Left colon (tissue), 2 donors: ENCODE data around the gene TGIF2. TPM values are rescaled to one million over a fixed set of nuclear protein-coding genes. Genes with fewer than 3 reads are reported as not detected.

Source experiments
- ATAC-seq: fragments of 200-7000 bp; cut with Tn5 transposase; one replicate; pipeline ENCODE4 v1.9.1; 2020; ENCODE audit warnings: mild to moderate bottlenecking, moderate library complexity
- DNase-seq, 2 donors: peaks; one replicate each; pipeline ENCODE4 v3.0.0-alpha.2; 2020
- intact Hi-C, 2 donors: fragments of 100-400 bp; cut with DNase I in 1 of 2; cut with micrococcal nuclease in 1 of 2; formaldehyde crosslinking; loops; one replicate each; pipeline versions ENCODE4 v1.11.2 to v1.14.0; 2022; cut with DNase I, micrococcal nuclease
- total RNA-seq, 2 donors: library from RNA; stranded (reverse); fragmentation: NEBNext Ultra II Directional; extraction: Animal tissue kit (Norgen Biotek cat#: 25700); gene quantifications; one replicate each; pipeline ENCODE4 v1.2.1, GENCODE V29; 2021
- donor health status: DM: no; HTN: no; CAD: no.
- donor health status: DM: yes; HTN: yes; CAD: no.

Gene TGIF2
- total RNA-seq, 2 donors from 2014 or later = 4.8 to 4.9 TPM

DNA sequence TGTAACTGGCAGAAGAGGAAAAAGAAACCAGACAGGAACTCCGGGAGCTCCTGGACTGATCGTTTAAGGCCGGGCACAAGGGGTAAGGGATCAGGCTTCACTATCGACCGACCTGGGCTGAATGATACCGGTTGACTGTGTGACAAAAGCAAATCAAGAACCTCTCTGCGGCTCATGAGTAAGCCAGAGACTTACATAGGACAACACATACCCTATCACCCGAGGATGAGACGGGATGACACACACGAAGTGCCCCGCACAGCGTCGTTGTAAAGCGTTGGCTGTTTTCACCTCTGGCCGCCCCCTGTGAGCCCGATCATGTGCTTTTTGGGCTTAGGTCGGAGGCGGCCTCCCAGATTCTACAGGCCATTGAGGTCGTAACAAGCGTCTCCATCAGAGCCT, 695 bp upstream of the TGIF2 start:
- intact Hi-C loops = no loop called here
- ATAC-seq (peak; percentile 15), DNase-seq (peak in 1 of 2 donors; percentile 30)

DNA sequence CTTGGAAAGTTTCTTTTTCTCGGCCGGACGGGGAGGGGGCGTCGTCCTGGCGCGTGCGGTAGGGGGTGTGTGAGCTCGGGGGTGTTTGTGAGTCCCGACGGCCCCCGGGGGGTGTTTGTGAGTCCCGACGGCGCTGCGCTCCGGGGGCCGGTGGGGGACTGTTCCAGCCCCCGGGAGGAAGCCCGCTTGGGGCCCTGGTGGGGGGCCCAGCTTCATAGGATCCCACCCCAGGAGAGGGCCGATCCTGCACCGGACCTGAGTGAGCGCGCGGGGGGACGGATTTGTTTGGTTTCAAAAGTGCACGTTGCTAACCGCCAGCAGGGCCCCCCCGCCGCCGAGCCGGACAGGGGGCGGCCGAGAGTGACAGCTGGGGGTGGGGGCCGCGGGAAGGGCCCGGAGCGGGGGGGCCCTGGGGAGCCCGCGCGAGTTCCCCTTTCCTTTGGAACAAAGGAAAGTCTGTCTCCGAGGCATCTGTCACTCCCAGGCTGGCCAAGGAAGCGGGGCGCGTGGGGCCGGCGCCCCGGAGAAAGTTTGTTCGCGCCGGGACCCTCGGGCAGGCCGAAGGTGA, 485 bp downstream of the TGIF2 start:
- ATAC-seq = peak; percentile 42
- peak; percentile 31 to 63 for DNase-seq
- intact Hi-C loops = no loop called here

DNA sequence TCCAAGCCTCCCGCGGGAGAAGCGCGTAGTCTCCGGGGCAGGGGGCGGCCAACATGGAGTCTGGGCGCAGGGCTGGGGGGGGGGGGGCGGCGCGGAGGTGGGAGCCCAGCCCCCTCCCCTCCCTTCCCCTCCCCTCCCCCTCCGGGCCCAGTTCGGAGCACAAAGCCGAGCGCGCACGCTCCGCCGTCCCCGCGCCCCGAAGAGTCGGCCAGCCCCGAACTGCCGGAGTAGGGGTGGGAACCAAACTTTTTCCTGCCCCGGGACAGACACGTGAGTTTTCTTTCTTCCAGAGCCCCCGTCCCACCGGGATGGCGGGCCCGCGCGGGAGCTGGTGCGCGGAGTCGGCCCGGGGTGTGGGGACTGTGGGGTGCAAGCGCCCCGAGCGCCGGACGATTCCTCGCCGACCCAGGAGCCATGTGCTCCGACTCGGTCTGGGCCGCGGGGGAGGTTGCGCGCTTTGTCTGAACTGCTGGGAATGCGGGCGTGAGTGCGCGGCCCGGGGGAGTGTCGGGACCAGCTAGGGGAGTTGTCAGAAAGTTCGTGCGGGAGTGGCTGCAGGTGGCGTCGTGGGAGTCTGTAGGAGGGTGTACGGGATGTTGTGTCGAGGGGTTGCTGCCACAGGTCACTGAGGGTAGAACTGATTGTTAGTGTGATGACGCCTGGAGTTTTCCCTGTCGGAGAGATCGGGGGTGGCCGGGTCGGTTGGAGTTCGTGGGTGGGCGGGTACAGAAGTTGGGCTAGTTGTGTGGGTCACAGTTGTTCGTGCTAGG, 1.2 kb downstream of the TGIF2 start:
- peak; percentile 60 for ATAC-seq
- peak; percentile 53 to 61 for DNase-seq
- intact Hi-C loops = no loop called here

DNA sequence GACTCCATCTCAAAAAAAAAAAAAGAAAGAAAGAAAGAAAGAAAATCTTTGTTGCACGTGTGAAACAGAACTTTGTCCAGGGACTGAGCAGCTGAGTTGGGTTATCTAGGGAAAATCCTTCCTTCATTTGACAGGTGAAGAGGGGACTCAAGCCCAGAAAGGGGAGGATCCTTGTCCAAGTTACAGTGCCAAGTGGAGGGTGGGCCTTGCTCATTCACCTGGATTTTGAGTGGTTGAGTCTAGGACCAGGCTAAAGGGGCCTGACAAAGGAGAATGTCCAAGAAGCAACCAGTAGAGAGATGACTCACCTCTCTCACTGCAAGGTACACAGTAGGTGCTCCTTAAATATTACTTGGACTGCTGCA, 2.7 kb downstream of the TGIF2 start:
- intact Hi-C loops = no loop called here
- no peak for DNase-seq

DNA sequence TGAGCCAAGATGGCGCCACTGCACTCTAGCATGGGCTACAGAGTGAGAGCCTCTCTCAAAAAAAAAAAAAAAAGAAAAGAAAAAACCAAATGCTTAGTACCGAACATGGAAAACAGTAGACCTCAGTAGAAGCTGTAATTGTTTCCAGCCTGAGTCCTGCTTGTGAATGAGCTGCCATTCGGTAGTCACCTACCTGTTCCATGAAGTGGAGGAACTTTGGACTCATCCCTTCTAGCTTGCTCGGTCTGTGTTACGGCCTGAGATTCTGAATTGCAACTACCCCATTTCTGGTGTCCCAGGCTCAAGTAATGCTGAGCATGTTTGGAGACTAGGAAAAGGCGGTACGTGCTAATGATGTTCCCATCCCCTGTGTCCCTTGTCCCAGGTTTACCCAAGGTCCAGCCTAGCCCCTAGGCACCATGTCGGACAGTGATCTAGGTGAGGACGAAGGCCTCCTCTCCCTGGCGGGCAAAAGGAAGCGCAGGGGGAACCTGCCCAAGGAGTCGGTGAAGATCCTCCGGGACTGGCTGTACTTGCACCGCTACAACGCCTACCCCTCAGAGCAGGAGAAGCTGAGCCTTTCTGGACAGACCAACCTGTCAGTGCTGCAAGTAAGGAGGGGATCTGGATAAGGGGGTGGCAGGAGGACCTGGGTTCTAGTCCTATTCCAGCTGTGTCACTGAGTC, 5.1 kb downstream of the TGIF2 start:
- intact Hi-C loops = no loop called here
- DNase-seq (no peak), ATAC-seq (no peak)

More for the DNA sequence above, 2.7 kb downstream of the TGIF2 start:
- no peak for ATAC-seq

DNA sequence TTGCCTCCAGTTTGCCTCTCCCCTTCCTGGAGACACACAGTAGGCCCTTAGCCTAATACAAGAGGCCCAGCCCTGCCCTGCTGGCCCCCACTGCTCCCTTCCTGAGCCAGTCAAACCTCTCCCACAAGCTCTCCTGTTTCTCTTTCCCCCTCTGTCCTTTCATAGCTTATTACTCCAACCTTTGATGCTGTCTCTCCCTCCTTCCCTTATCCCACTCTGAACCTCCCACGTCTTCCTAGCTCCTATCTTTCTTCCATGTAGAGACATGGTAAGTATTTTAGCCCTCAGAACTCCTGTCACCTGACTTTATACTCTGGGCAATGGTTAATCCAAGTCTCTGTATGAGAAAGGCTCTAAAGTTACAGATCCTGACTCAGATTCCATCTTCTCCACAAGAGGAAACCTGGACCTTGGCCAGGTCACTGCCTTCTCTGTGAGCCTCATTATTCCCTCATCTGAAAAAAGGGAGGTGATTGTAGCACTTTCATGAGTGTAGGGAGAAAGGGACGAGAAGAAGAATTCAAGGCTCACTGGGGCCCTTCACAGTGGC, 6.7 kb downstream of the TGIF2 start:
- no peak for ATAC-seq
- no peak for DNase-seq
- intact Hi-C loops = no loop called here

DNA sequence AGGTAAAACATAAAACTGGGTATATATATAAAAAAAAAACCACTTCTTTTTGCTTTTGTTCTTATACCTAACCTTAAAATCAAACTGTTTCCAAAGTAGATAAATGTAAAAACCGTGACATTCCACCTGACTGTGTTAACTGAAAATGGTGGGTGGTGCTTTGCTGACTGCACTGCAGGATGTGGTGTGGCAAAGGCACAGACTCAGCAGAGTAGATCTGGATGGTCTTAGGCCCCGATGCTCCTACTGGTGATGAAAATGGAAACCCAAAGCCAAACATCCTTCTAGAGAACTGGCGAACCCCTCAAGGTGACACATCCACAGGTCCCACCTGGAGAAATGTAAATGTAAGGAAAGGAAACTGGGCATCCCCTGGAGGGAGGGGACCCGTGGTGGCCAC, 8.9 kb downstream of the TGIF2 start:
- ATAC-seq = no peak
- intact Hi-C loops = no loop called here
- no peak for DNase-seq

DNA sequence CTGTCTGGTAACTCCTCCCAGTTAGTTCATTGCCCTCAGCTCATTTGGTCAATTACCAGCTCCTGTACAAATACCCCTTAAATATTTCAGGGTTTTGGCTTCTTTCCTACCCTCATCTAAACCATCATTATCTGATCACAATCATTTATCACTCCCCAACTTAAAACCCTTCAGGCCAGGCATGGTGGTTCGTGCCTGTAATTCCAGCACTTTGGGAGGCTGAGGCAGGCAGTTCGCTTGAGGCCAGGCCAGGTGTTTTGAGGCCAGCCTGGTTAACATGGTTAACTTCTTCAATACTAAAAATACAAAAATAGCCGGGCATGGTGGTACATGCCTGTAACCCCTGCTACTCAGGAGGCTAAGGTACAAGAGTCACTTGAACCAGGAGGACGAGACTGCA, 9.4 kb downstream of the TGIF2 start:
- no peak for ATAC-seq
- DNase-seq = no peak
- intact Hi-C loops = no loop called here

DNA sequence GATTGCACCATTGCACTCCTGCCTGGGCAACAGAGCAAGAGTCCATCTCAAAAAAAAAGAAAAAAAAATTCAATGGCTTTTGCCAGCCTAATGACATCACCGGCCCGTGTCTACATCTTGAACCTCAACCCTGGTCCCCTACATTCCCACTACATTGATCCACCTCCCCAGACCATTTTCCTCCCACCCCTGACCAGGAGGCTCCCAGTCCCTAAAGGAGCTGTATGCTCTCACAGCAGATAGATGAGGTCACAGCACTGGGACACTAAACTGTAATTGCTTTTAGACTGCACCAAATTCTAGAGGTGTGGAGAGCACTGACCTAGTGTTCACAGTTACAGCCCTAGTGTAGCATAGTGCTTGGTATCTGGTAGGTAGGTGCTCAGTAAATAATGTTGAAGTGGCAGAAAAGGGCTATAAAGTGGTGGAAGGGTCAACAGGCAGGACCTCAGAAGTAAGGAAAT, 10.7 kb downstream of the TGIF2 start:
- no peak for ATAC-seq
- DNase-seq = no peak
- intact Hi-C loops = no loop called here

DNA sequence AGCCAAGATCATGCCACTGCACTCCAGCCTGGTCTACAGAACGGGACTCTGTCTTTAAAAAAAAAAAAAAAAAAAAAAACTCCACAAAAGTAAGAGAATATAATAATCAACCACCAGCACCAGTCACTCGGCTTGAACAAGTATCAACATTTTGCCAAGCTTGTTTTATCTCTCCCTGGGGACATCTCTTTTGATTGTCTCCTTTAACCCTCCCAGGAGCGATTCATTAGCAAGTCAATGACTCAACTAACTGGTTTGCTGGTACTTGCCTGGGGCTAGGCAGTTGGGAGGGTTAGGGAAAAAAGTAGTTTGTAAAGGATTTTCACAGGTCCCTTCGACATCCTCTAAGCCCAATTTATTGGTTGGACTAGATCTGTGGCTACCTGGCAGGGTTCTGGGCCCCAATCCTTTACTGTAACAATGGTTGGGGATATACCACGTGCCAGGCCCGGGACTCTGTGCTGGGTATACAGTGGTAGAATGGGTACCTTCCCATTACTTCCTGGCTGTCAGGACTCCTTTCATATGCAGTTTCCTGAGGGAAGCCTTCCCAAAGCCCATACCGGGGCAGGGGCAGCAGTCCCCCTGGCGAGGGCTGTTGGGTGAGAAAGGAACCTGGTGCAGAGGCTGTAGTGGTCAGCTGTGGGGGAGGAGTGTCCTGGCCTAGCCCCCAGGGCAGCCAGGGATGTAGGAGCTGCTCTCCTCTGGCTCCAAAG, 12.2 kb downstream of the TGIF2 start:
- ATAC-seq = no peak
- intact Hi-C loops = no loop called here
- DNase-seq = no peak

DNA sequence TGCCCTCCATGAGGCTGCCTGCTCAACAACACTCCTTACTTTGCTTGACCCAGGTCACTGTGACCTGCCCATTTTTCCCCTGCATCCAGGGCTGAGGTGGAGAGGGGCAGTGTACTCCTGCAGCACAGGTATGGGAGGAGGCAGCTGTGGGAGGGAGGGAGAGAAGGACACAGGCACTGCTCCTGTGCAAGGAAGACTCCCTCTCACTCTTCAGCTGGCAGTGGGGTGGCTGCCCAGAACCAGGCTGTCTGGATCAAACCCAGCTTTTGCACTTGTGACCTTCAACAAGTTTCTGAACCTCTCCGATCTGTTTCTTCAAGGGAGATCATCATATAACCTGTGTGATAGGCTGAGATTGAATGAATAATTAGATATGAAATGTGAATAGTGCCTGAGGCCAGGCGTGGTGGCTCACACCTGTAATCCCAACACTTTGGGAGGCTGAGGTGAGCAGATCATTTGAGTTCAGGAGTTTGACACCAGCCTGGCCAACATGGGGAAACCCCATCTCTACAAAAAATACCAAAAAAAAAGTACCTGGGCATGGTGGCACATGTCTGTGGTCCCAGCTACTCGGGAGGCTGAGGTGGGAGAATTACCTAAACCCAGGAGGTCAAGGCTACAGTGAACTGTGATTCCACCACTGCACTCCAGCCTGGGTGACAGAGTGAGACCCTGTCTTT, 14.1 kb downstream of the TGIF2 start:
- intact Hi-C loops = no loop called here
- no peak for DNase-seq
- no peak for ATAC-seq

DNA sequence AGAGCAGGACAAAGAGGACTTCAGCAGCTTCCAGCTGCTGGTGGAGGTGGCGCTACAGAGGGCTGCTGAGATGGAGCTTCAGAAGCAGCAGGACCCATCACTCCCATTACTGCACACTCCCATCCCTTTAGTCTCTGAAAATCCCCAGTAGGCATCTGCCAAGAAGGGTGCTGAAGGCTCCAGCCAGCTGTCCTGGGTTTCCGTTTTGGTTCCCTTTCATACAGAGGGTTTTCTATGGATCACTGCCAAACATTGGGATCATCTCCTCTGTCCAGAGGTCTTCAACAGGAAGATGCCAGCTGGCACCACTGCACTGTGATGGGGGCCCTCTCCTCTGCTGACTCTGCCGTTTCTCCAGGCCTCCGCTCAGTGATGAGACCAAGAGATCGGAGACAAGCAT, 17.9 kb downstream of the TGIF2 start:
- no peak for DNase-seq
- intact Hi-C loops = no loop called here
- no peak for ATAC-seq

DNA sequence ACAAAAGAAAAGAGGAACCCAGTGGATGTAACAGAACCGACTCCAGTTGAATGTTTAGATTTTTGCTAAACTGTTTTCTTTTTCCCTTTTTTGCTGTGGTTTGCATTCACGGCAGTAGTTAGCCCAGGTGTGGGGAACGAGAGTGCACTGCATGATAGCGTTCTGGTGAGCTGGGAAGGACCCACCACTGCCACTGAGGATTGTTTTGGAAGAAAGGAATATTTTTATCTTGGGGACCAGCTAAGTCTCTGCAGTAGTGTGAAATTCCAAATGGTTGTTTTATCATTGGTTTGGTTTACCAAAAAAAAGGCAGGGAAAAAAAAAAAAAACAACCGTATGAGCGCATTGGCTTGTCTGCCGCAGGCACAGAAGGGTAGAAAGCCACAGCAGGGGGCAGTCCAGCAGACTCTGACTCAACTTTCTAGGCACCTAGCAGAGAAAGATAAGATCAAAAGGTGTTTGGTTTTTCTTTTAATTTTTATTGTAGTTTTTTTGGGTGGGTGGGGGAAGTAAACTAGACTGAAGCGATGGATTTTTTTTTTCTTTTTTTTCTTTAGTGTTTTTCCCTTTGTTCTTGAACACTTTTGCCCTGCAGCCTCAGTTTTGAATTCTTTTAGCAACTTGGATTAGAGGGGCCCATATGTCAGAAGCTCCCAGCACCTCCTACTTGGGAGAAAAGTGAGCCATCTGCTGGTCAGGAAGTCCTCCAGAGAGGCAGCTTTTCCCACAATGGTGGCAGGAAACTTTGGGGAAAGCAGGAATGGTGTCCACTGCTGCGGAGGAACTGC, 18.7 kb downstream of the TGIF2 start:
- intact Hi-C loops = no loop called here
- peak; percentile 51 for ATAC-seq
- no peak for DNase-seq

DNA sequence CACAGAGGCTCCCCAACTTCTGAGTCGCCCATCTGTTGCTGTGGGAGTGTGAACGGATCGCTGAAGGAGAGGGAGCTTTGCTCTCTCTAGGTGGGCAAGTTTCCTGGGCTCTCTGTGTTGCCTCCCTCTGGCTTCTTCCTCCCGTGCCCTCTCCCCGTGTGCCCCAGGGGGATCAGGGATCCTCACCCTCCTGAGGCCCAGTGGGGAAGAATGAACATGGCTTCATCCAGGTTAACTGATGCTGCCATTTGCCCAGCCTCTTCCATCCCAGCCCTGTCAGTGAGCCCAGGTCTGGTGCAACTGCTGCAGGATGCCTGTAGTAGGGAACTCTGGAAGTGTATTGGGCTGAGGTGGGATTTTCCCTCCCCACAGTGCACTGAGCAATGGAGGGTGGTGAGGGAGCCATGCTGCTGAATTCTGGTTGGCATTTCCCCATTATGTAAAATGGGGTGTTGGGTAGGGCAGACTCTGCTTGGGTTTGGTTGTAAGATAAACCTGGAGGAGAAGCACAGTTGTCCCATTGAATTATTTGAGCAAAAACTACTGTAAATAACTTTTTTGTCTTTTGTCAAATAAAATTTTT, 20.0 kb downstream of the TGIF2 start:
- no peak for ATAC-seq
- intact Hi-C loops = no loop called here
- no peak for DNase-seq

DNA sequence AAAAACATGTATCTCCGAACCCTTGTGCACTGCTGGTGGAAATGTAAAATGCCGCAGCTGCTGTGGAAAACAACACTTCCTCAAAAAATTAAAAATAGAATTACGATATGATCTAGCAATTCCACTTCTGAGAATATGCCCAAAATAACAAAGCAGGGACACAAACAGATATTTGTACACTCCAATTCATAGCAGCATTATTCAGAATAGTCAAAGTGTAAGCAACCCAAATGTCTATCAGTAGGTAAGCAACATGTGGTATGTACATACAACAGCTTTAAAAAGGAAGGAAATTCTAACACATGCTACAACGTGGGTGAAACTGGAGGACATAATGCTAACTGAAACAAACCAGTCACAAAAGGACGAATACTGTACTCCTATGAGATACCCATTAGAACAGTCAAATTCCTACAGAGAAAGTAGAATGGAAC, 26.5 kb downstream of the TGIF2 start:
- no peak for DNase-seq
- no peak for ATAC-seq
- intact Hi-C loops = loop anchor here in 1 of 2 donors (5.0 kb wide), 1 partner anchor 43 kb away; no protein-coding TSS in a partner anchor

DNA sequence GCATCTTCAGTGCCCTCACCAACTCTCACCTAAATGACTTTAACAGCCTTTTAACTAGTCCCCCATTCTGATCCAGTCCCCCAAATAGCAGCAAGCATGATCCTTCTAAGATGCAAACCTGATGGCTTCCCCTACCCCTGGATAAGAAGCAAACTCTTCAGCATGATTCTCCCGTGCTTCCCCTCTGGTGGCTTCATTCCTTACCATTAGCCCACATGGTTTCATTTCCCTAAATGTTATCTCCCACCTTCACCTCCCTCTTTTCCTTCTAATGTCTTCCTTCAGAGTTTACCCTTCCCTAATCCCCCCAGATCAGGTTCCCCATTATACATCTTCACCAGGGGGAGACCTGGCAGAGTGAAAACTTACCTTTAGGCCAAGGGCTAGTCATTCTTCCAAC, 28.1 kb downstream of the TGIF2 start:
- no peak for ATAC-seq
- DNase-seq = no peak
- intact Hi-C loops = loop anchor here in 1 of 2 donors (5.0 kb wide), 1 partner anchor 44 kb away; no protein-coding TSS in a partner anchor

DNA sequence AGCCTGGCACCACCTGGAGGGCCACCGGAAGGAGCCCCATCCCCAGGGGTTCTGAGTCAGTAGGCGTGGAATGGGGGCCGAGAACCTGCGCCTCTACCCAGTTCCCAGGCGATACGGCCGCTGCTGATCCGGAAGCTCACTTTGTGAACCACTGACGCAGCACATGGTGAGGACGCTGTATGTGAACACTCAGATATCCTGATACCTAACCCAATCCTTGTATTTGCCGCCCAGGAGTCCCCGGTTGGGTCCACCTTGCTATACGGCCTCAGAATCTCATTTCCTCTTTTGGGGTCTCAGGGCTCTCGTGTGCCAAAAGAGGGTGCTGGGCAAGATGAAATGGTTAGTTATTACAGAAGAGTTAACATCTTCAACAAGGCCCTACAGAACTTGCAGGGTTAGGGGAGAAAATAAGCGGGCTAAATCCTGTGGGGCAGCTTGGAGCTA, 31.6 kb downstream of the TGIF2 start:
- DNase-seq (peak; percentile 55 to 62), ATAC-seq (no peak)
- intact Hi-C loops = loop anchor here in 1 of 2 donors (5.0 kb wide), 1 partner anchor 48 kb away; no protein-coding TSS in a partner anchor
